ENCODE data around the gene SLC26A2. TPM values are rescaled to one million over a fixed set of nuclear protein-coding genes. Genes with fewer than 3 reads are reported as not detected.

Gene SLC26A2
- total and polyA plus RNA-seq, 2 of the 8 experiments (the other 6 are each of a cell fraction or from before 2014, with no cell fraction given): 3.7 to 11.4 TPM

GRCh38 chr5:150023136-150023535 lies 62.6 kb downstream of the SLC26A2 start:
- Histone ChIP-seq H4K20me1 (replicated peaks in 1 of 2; ENCODE audit: control insufficient read depth in 1 of 2, insufficient read depth in 2 of 2, low read length in 2 of 2) (peaks cover 0 to 2% of the 10 kb centered on the region in 2 experiments), H2BK15ac (ENCODE audit: low read length) (no peak overlapping the region), H3K27ac (ENCODE audit: low read depth, low read length) (no peak overlapping the region), H2AFZ (ENCODE audit: low read length) (no peak overlapping the region), H3K4me1 (replicated peaks in 1 of 4; ENCODE audit: control insufficient read depth in 3 of 4, insufficient read depth in 4 of 4, low read length in 3 of 4) (no peaks in the 10 kb centered on the region; a peak in 1 of 7 replicates), H3K14ac (ENCODE audit: insufficient read length) (no peak overlapping the region), H2AK5ac (ENCODE audit: low read depth, low read length) (no peak overlapping the region), H4K91ac (replicated peaks; ENCODE audit: insufficient read length, low read length) (no peak overlapping the region), H3K9ac (replicated peaks in 1 of 4; ENCODE audit: extremely low read depth in 1 of 4, low read depth in 3 of 4, low read length in 3 of 4) (no peak overlapping the region), H2BK12ac (ENCODE audit: low read depth, low read length) (no peak overlapping the region), H3K79me2 (ENCODE audit: control insufficient read depth in 1 of 2, insufficient read depth in 2 of 2, low read length in 2 of 2) (no peaks in the 10 kb centered on the region), H4K8ac (ENCODE audit: extremely low read depth, insufficient read depth, low read length) (no peak overlapping the region), H3K9me3 (ENCODE audit: insufficient read depth in 2 of 2, low read depth in 1 of 2, low read length in 1 of 2) (no peaks in the 10 kb centered on the region), H2BK5ac (ENCODE audit: low read depth, low read length) (no peak overlapping the region), H3K79me1 (ENCODE audit: low read depth, low read length) (no peaks in the 10 kb centered on the region), H3K4me2 (ENCODE audit: insufficient read depth in 1 of 2, low read depth in 2 of 2, low read length in 2 of 2) (no peak overlapping the region), H3K23ac (ENCODE audit: insufficient read length) (no peak overlapping the region), H3K56ac (replicated peaks; ENCODE audit: insufficient read length, low read depth, low read length) (no peak overlapping the region), H2BK120ac (replicated peaks; ENCODE audit: low read depth, low read length) (no peak overlapping the region), H2BK20ac (ENCODE audit: low read length) (no peak overlapping the region), H3K36me3 (ENCODE audit: control insufficient read depth in 2 of 4, insufficient read depth in 4 of 4, low read length in 3 of 4) (peaks cover 3 to 69% (median 31%) of the 10 kb centered on the region in 4 experiments; a peak in 6 of 8 replicates), H3K18ac (ENCODE audit: extremely low read depth, low read length) (no peak overlapping the region), H3K27me3 (replicated peaks in 1 of 4; ENCODE audit: control insufficient read depth in 3 of 4, extremely low read depth in 1 of 4, insufficient read depth in 3 of 4, low read length in 3 of 4) (no peaks in the 10 kb centered on the region), H3K4ac (replicated peaks; ENCODE audit: insufficient read length, low read depth, low read length) (no peak overlapping the region), H3K23me2 (ENCODE audit: low read depth, low read length) (no peaks in the 10 kb centered on the region), H4K5ac (ENCODE audit: insufficient read length, low read depth, low read length) (no peak overlapping the region), H3K4me3 (ENCODE audit: extremely low read depth in 1 of 4, insufficient read depth in 2 of 4, low read depth in 3 of 4, low read length in 4 of 4) (no peak overlapping the region)
- CTCF ChIA-PET (ENCODE audit: partially characterized antibody): interaction anchor here (1.3 to 1.8 kb wide), 3 partner anchors 22 to 34 kb away, joined by 3 to 5 read pairs (median 3); no protein-coding TSS in a partner anchor
- POLR2A ChIA-PET (ENCODE audit: partially characterized antibody): no interaction called here
- FAIRE-seq (no peak), DNase-seq (ENCODE audit: low read depth in 1 of 2, low spot score in 2 of 2) (no peak)
- 86% methylated on average over 1 of the region's 1 CpG; no CpG with 5 or more reads in 1 of the 2 experiments for WGBS, 2 experiments (ENCODE audit: extremely low coverage in 1 of 2, insufficient coverage in 1 of 2, insufficient read length in 1 of 2, insufficient replicate concordance in 2 of 2, low coverage in 1 of 2, low lambda C conversion rate in 2 of 2, missing lambda C conversion rate in 1 of 2)
- TF ChIP-seq RXRA (IDR thresholded peaks at IDR 0.05; ENCODE audit: insufficient read depth, low read depth, low read length) (no peak), ATF2 (IDR thresholded peaks at IDR 0.05; ENCODE audit: low read length) (no peak), USF2 (IDR thresholded peaks at IDR 0.05; ENCODE audit: low read length) (no peak), TBP (IDR thresholded peaks at IDR 0.05; ENCODE audit: low read depth, low read length) (no peak), ATF3 (IDR thresholded peaks at IDR 0.05; ENCODE audit: insufficient read depth, low read depth, low read length) (no peak), TEAD4 (IDR thresholded peaks at IDR 0.05; ENCODE audit: low read depth, low read length) (no peak)
